ENCODE data around the gene ABCC2.
"Not testable (repeated sequence)": the region's sequence is repeated elsewhere in the genome, so short reads cannot be mapped to it uniquely, and the experiment has no call there.

Gene ABCC2

GRCh38 chr10:99782447-99783286 lies at the start of gene ABCC2:
Gene ABCC2 (plus strand): TSS chr10:99782640. CDS start chr10:99782845, 205 bp downstream.
- no peak for DNase-seq (ENCODE audit: low read depth in 2 of 3, low spot score in 2 of 3)

GRCh38 chr10:99733366-99733765 lies 49.1 kb upstream of the ABCC2 start:
- no peak for DNase-seq (ENCODE audit: low read depth in 2 of 3, low spot score in 2 of 3)

- not testable (repeated sequence) for DNase-seq (ENCODE audit: low read depth in 2 of 3, low spot score in 2 of 3)
Observed at GRCh38 chr10:99734111-99734510, 48.3 kb upstream of the ABCC2 start.

GRCh38 chr10:99740260-99740659 lies 42.2 kb upstream of the ABCC2 start:
- no peak for DNase-seq (ENCODE audit: low read depth in 2 of 3, low spot score in 2 of 3)

GRCh38 chr10:99740933-99741559 lies 41.4 kb upstream of the ABCC2 start:
- no peak for DNase-seq (ENCODE audit: low read depth in 2 of 3, low spot score in 2 of 3)

GRCh38 chr10:99742254-99742653 lies 40.2 kb upstream of the ABCC2 start:
- no peak for DNase-seq (ENCODE audit: low read depth in 2 of 3, low spot score in 2 of 3)

GRCh38 chr10:99742701-99743100 lies 39.7 kb upstream of the ABCC2 start:
- DNase-seq (ENCODE audit: low read depth in 2 of 3, low spot score in 2 of 3) = no peak

- DNase-seq (ENCODE audit: low read depth in 2 of 3, low spot score in 2 of 3) = no peak
Observed at GRCh38 chr10:99743841-99744240, 38.6 kb upstream of the ABCC2 start.

- not testable (repeated sequence) for DNase-seq (ENCODE audit: low read depth in 2 of 3, low spot score in 2 of 3)
Observed at GRCh38 chr10:99746166-99746565, 36.3 kb upstream of the ABCC2 start.

- DNase-seq (ENCODE audit: low read depth in 2 of 3, low spot score in 2 of 3) = no peak
Observed at GRCh38 chr10:99748823-99749451, 33.5 kb upstream of the ABCC2 start.

GRCh38 chr10:99750641-99751040 lies 31.8 kb upstream of the ABCC2 start:
- no peak for DNase-seq (ENCODE audit: low read depth in 2 of 3, low spot score in 2 of 3)

- no peak for DNase-seq (ENCODE audit: low read depth in 2 of 3, low spot score in 2 of 3)
Observed at GRCh38 chr10:99754670-99755069, 27.8 kb upstream of the ABCC2 start.

- no peak for DNase-seq (ENCODE audit: low read depth in 2 of 3, low spot score in 2 of 3)
Observed at GRCh38 chr10:99756159-99756558, 26.3 kb upstream of the ABCC2 start.

- no peak for DNase-seq (ENCODE audit: low read depth in 2 of 3, low spot score in 2 of 3)
Observed at GRCh38 chr10:99758211-99758891, 24.1 kb upstream of the ABCC2 start.

- DNase-seq (ENCODE audit: low read depth in 2 of 3, low spot score in 2 of 3) = no peak
Observed at GRCh38 chr10:99760321-99760720, 22.1 kb upstream of the ABCC2 start.

GRCh38 chr10:99761365-99761764 lies 21.1 kb upstream of the ABCC2 start:
- no peak for DNase-seq (ENCODE audit: low read depth in 2 of 3, low spot score in 2 of 3)

- DNase-seq (ENCODE audit: low read depth in 2 of 3, low spot score in 2 of 3) = no peak
Observed at GRCh38 chr10:99765672-99766301, 16.7 kb upstream of the ABCC2 start.

- DNase-seq (ENCODE audit: low read depth in 2 of 3, low spot score in 2 of 3) = no peak
Observed at GRCh38 chr10:99766302-99766681, 16.1 kb upstream of the ABCC2 start.

GRCh38 chr10:99767901-99768300 lies 14.5 kb upstream of the ABCC2 start:
- no peak for DNase-seq (ENCODE audit: low read depth in 2 of 3, low spot score in 2 of 3)

GRCh38 chr10:99768556-99768955 lies 13.9 kb upstream of the ABCC2 start:
- no peak for DNase-seq (ENCODE audit: low read depth in 2 of 3, low spot score in 2 of 3)

GRCh38 chr10:99769706-99770105 lies 12.7 kb upstream of the ABCC2 start:
- DNase-seq (ENCODE audit: low read depth in 2 of 3, low spot score in 2 of 3) = no peak

Data from activated CD8-positive, alpha-beta memory T cell treated with anti-CD3 and anti-CD28 coated beads for 48 hours (primary cell).